Sigmoid colon (tissue), 7 donors: ENCODE measurements around the gene MMAA. TPM values are rescaled to one million over a fixed set of nuclear protein-coding genes. Genes with fewer than 3 reads are reported as not detected.

Experiments used
- DNase-seq: peaks from one replicate; pipeline ENCODE4 v3.0.0-alpha.2; 2019
- H3K27ac ChIP-seq, 4 donors: fragments of 200-600 bp; sonication (generic); one replicate each; pipeline ENCODE4 v1.5.1; 2016 to 2019; ENCODE audit warnings: mild to moderate bottlenecking in 1 of 4
- H3K27me3 ChIP-seq, 3 donors: fragments of 200-600 bp; sonication (generic); one replicate each; pipeline ENCODE4 v1.5.1; 2019; ENCODE audit warnings: mild to moderate bottlenecking in 1 of 3
- H3K36me3 ChIP-seq, 4 donors: fragments of 200-600 bp; sonication (generic); one replicate each; pipeline ENCODE4 v1.5.1; 2016 to 2019
- H3K4me1 ChIP-seq, 4 donors: fragments of 200-600 bp; sonication (generic); one replicate each; pipeline ENCODE4 v1.5.1; 2017 to 2019
- H3K4me3 ChIP-seq, 4 donors: fragments of 200-600 bp; sonication (generic); one replicate each; pipeline ENCODE4 v1.5.1; 2017 to 2019; ENCODE audit warnings: mild to moderate bottlenecking in 2 of 4, moderate library complexity in 1 of 4
- H3K9me3 ChIP-seq, 4 donors: fragments of 200-600 bp in 3 of 4; sonication (generic) in 3 of 4; one replicate each; pipeline versions ENCODE4 v1.5.1 to v1.6.1; 2013 to 2019
- EP300 ChIP-seq, 4 donors: sonication (generic); formaldehyde crosslinking; IDR thresholded peaks; one replicate each; pipeline ENCODE4 v1.6.1; 2017; ENCODE audit warnings: antibody characterized with exemption in 4 of 4
- POLR2A ChIP-seq, 2 donors: fragments of 450-650 bp; IDR thresholded peaks; one replicate each; pipeline ENCODE4 v1.6.1; 2016; ENCODE audit warnings: antibody characterized with exemption in 2 of 2, mild to moderate bottlenecking in 2 of 2, moderate library complexity in 2 of 2
- POLR2AphosphoS5 ChIP-seq, 4 donors: sonication (generic); formaldehyde crosslinking; IDR thresholded peaks; one replicate each; pipeline ENCODE4 v1.6.1; 2017; ENCODE audit warnings: antibody characterized with exemption in 4 of 4
- WGBS, 2 donors: extraction: QIAGEN DNeasy Blood & Tissue Kit; methylation state at CpG; one replicate each; pipeline ENCODE4 v1.1.7; 2013; 5-methylcytosine and 5-hydroxymethylcytosine counted together
- intact Hi-C: fragments of 100-400 bp; cut with DNase I; formaldehyde crosslinking; loops from one replicate; pipeline ENCODE4 v1.15.1; 2023
- polyA plus RNA-seq, 3 donors: library from polyadenylated mRNA; stranded (reverse); fragments of 200-250 nt; gene quantifications; one replicate each; pipeline ENCODE4 v1.2.3, GENCODE V29; 2013
- total RNA-seq, 4 donors: library from RNA; depleted of rRNA; stranded (reverse); fragments of >200 nt; gene quantifications; one replicate each; pipeline ENCODE4 v1.1.0, GENCODE V29; 2016
- TF ChIP-seq, protein P1 (sequence below), 4 experiments: fragments of 450-650 bp in 3 of 4; fragments of 200-600 bp in 1 of 4; IDR thresholded peaks; one replicate each; pipeline ENCODE4 v1.5.1; 2016 to 2019; ENCODE audit warnings: antibody characterized with exemption in 4 of 4, mild to moderate bottlenecking in 3 of 4, moderate library complexity in 2 of 4
- donor health status: healthy with polysubstance abuse.
- donor health status: Bipolar disorder and iron deficiency.
- donor health status: healthy.

Gene MMAA
- total and polyA plus RNA-seq, 7 donors, result 2.5 to 12.3 (median 6.6) TPM

DNA sequence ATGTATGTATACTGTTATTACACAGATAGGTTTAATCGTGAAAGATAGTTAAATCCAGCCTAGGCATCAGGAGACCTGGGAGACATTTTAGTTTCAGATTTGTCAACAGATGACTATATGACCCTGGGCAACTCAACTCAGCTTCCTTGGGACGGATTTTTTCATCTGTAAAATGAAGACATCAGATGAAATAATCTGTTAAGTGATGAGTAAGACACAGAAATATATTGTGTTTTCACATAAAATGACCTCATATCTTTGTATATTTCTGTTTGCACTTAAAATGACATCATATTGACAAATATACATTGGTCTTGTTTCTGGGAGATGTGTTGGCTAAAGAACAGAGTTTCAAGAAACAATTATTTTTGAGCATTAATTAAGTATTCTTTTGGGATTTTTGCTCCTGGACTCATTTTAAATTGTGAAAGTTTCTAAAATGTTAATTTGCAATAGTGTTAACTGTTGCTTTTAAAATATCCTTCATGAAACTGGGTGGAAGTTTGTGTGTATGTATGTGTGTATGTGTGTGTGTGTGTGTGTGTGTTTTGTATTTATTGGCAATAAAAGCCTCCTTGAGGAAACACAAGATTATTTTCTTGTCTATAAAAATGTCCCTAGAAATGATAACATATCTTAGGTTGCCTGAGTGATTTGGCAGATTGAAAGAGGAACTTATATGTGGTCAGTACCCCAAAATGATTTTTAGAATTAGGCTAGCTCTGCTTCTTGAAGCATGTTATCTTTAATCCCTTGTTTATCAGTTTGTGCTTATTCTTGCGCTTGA is 29.1 kb upstream of the MMAA start:
- H3K4me1 ChIP-seq, result no peaks in the 10 kb centered on the region
- H3K4me3 ChIP-seq, result no peak overlapping the region
- no peaks in the 10 kb centered on the region for H3K27me3 ChIP-seq
- TF ChIP-seq, protein P1, sequence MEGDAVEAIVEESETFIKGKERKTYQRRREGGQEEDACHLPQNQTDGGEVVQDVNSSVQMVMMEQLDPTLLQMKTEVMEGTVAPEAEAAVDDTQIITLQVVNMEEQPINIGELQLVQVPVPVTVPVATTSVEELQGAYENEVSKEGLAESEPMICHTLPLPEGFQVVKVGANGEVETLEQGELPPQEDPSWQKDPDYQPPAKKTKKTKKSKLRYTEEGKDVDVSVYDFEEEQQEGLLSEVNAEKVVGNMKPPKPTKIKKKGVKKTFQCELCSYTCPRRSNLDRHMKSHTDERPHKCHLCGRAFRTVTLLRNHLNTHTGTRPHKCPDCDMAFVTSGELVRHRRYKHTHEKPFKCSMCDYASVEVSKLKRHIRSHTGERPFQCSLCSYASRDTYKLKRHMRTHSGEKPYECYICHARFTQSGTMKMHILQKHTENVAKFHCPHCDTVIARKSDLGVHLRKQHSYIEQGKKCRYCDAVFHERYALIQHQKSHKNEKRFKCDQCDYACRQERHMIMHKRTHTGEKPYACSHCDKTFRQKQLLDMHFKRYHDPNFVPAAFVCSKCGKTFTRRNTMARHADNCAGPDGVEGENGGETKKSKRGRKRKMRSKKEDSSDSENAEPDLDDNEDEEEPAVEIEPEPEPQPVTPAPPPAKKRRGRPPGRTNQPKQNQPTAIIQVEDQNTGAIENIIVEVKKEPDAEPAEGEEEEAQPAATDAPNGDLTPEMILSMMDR (IDR thresholded peaks at IDR 0.05), result no peak
- TF ChIP-seq POLR2AphosphoS5 (IDR thresholded peaks at IDR 0.05), result no peak
- no peak for TF ChIP-seq EP300 (IDR thresholded peaks at IDR 0.05)
- no peak for TF ChIP-seq POLR2A (IDR thresholded peaks at IDR 0.05)
- no peak for DNase-seq
- 69 to 84% methylated on average over 3 of the region's 3 CpGs for WGBS, 2 donors
- no peak overlapping the region for H3K27ac ChIP-seq
- H3K9me3 ChIP-seq, result no peaks in the 10 kb centered on the region
- no peaks in the 10 kb centered on the region for H3K36me3 ChIP-seq
- intact Hi-C loops, result no loop called here

GRCh38 chr4:145602129-145602760 is 16.9 kb upstream of the MMAA start:
- Histone ChIP-seq H3K36me3 (no peaks in the 10 kb centered on the region), H3K27me3 (no peaks in the 10 kb centered on the region), H3K27ac (no peak overlapping the region), H3K4me1 (no peaks in the 10 kb centered on the region), H3K9me3 (peaks cover 0 to 3% (median 0%) of the 10 kb centered on the region in 4 donors), H3K4me3 (no peak overlapping the region)
- TF ChIP-seq POLR2A (IDR thresholded peaks at IDR 0.05) (no peak), POLR2AphosphoS5 (IDR thresholded peaks at IDR 0.05) (no peak), EP300 (IDR thresholded peaks at IDR 0.05) (no peak)
- TF ChIP-seq, protein P1 (IDR thresholded peaks at IDR 0.05), result no peak
- no peak for DNase-seq
- intact Hi-C loops, result no loop called here
- 82 to 85% methylated on average over 4 of the region's 4 CpGs for WGBS, 2 donors

- TF ChIP-seq POLR2AphosphoS5 (IDR thresholded peaks at IDR 0.05) (no peak), EP300 (IDR thresholded peaks at IDR 0.05) (no peak), POLR2A (IDR thresholded peaks at IDR 0.05) (no peak)
- TF ChIP-seq, protein P1 (IDR thresholded peaks at IDR 0.05), result no peak
- Histone ChIP-seq H3K27me3 (no peaks in the 10 kb centered on the region), H3K27ac (no peak overlapping the region), H3K36me3 (no peaks in the 10 kb centered on the region), H3K9me3 (peaks cover 0 to 3% (median 0%) of the 10 kb centered on the region in 4 donors), H3K4me3 (no peak overlapping the region), H3K4me1 (no peaks in the 10 kb centered on the region)
- intact Hi-C loops, result no loop called here
- DNase-seq, result no peak
Observed at GRCh38 chr4:145605941-145606340, 13.2 kb upstream of the MMAA start.

- intact Hi-C loops, result loop anchor here (5.0 to 10.0 kb wide), 3 partner anchors 275 to 515 kb away; partner anchors contain the start of genes ABCE1 and ANAPC10
- Histone ChIP-seq H3K36me3 (no peaks in the 10 kb centered on the region), H3K4me1 (no peaks in the 10 kb centered on the region), H3K27ac (no peak overlapping the region), H3K4me3 (no peak overlapping the region), H3K9me3 (peaks cover 0 to 3% (median 0%) of the 10 kb centered on the region in 4 donors), H3K27me3 (no peaks in the 10 kb centered on the region)
- DNase-seq, result no peak
- WGBS, 2 donors, result 51 to 72% methylated on average over 4 of the region's 4 CpGs
- no peak for TF ChIP-seq POLR2A (IDR thresholded peaks at IDR 0.05)
- TF ChIP-seq, protein P1 (IDR thresholded peaks at IDR 0.05), result peak; percentile 6 to 66 (median 60)
Observed at GRCh38 chr4:145609481-145610427, 9.4 kb upstream of the MMAA start.
